Mammary epithelial cell (primary cell): ENCODE data around the gene TRIM54.
"Not testable (repeated sequence)": the region's sequence is repeated elsewhere in the genome, so short reads cannot be mapped to it uniquely, and the experiment has no call there.

Experiments used
- EZH2 ChIP-seq: IDR thresholded peaks from 2 replicates; pipeline ENCODE4 v1.6.1; 2012; ENCODE audit warnings: low read length, inconsistent platforms, borderline replicate concordance
- TF ChIP-seq, protein P1 (sequence below), 2 donors: IDR thresholded peaks in 1 of 2; conservative IDR thresholded peaks in 1 of 2; 2 replicates each; pipeline ENCODE4 v1.5.1; 2011 to 2012; ENCODE audit warnings: inconsistent platforms in 2 of 2, low read length in 2 of 2, mild to moderate bottlenecking in 2 of 2, control low read depth in 1 of 2, low read depth in 1 of 2; ENCODE audit not compliant: insufficient read depth in 1 of 2; ENCODE audit errors: extremely low read depth in 1 of 2

DNA sequence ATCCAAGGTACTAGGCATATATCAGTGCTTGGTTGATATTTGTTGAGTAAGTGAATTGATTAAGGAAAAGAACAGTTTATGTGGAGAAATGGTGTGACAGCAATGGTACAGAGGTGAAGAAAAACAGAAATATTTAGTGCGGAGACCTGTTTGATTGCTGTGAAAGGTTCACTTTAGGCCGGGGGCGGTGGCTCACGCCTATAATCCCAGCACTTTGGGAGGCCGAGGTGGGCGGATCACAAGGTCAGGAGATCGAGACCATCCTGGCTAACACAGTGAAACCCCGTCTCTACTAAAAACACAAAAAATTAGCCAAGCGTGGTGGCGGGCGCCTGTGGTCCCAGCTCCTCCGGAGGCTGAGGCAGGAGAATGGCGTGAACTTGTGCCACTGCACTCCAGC is 13.9 kb upstream of the TRIM54 start:
- TF ChIP-seq, protein P1, sequence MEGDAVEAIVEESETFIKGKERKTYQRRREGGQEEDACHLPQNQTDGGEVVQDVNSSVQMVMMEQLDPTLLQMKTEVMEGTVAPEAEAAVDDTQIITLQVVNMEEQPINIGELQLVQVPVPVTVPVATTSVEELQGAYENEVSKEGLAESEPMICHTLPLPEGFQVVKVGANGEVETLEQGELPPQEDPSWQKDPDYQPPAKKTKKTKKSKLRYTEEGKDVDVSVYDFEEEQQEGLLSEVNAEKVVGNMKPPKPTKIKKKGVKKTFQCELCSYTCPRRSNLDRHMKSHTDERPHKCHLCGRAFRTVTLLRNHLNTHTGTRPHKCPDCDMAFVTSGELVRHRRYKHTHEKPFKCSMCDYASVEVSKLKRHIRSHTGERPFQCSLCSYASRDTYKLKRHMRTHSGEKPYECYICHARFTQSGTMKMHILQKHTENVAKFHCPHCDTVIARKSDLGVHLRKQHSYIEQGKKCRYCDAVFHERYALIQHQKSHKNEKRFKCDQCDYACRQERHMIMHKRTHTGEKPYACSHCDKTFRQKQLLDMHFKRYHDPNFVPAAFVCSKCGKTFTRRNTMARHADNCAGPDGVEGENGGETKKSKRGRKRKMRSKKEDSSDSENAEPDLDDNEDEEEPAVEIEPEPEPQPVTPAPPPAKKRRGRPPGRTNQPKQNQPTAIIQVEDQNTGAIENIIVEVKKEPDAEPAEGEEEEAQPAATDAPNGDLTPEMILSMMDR (conservative IDR thresholded peaks at IDR 0.05 in 1 of 2, IDR thresholded peaks at IDR 0.05 in 1 of 2; ENCODE audit: extremely low read depth in 1 of 2, insufficient read depth in 1 of 2, low read depth in 1 of 2, low read length in 2 of 2) = not testable (repeated sequence)
- TF ChIP-seq EZH2 = not testable (repeated sequence)
